ENCODE data around the gene CCDC141.

GRCh38 chr2:178787934-178788333 is 262.0 kb downstream of the CCDC141 start:
- no peak for TF ChIP-seq POLR2A (IDR thresholded peaks at IDR 0.05; ENCODE audit: low read length)
- TF ChIP-seq GATA1 (IDR thresholded peaks at IDR 0.05; ENCODE audit: low read depth, low read length): no peak

Data from erythroblast (primary cell).